Upper lobe of left lung (tissue), 6 donors: ENCODE results near the gene RASA1. TPM values are rescaled to one million over a fixed set of nuclear protein-coding genes. Genes with fewer than 3 reads are reported as not detected.

Experiments
- ATAC-seq, 2 donors: fragments of 200-7000 bp; cut with Tn5 transposase; one replicate each; pipeline ENCODE4 v1.9.1; 2022; ENCODE audit warnings: mild to moderate bottlenecking in 2 of 2, moderate library complexity in 2 of 2; ENCODE audit not compliant: low FRiP score in 2 of 2
- DNase-seq, 2 donors: peaks; one replicate each; pipeline ENCODE4 v3.0.0-alpha.2; 2019 to 2020
- H3K27ac ChIP-seq, 4 donors: fragments of 200-600 bp; sonication (generic); one replicate each; pipeline ENCODE4 v1.5.1; 2016 to 2019
- H3K27me3 ChIP-seq, 4 donors: fragments of 200-600 bp; sonication (generic); one replicate each; pipeline ENCODE4 v1.5.1; 2017 to 2019
- H3K36me3 ChIP-seq, 4 donors: fragments of 200-600 bp; sonication (generic); one replicate each; pipeline ENCODE4 v1.5.1; 2016 to 2019
- H3K4me1 ChIP-seq, 4 donors: fragments of 200-600 bp; sonication (generic); one replicate each; pipeline ENCODE4 v1.5.1; 2018 to 2019
- H3K4me3 ChIP-seq, 4 donors: fragments of 200-600 bp; sonication (generic); one replicate each; pipeline ENCODE4 v1.5.1; 2017 to 2019; ENCODE audit warnings: mild to moderate bottlenecking in 2 of 4, moderate library complexity in 1 of 4
- H3K9me3 ChIP-seq, 4 donors: fragments of 200-600 bp; sonication (generic); one replicate each; pipeline ENCODE4 v1.5.1; 2018 to 2019
- CTCF ChIP-seq, 6 experiments: fragments of 450-650 bp in 4 of 6; fragments of 200-600 bp in 2 of 6; sonication (generic) in 2 of 6; IDR thresholded peaks; one replicate each; pipeline ENCODE4 v1.5.1; 2016 to 2019; ENCODE audit warnings: antibody characterized with exemption in 6 of 6
- EP300 ChIP-seq, 4 donors: sonication (generic); formaldehyde crosslinking; IDR thresholded peaks; one replicate each; pipeline ENCODE4 v1.5.1; 2017; ENCODE audit warnings: antibody characterized with exemption in 4 of 4, control low read depth in 2 of 4
- POLR2A ChIP-seq, 4 donors: fragments of 450-650 bp; IDR thresholded peaks; one replicate each; pipeline ENCODE4 v1.5.1; 2016 to 2017; ENCODE audit warnings: antibody characterized with exemption in 4 of 4, mild to moderate bottlenecking in 2 of 4
- POLR2AphosphoS5 ChIP-seq, 2 donors: sonication (generic); formaldehyde crosslinking; IDR thresholded peaks; one replicate each; pipeline ENCODE4 v1.5.1; 2017; ENCODE audit warnings: antibody characterized with exemption in 2 of 2
- WGBS, 2 donors: methylation state at CpG; one replicate each; pipeline ENCODE4 v1.1.5; 2017 to 2018; 5-methylcytosine and 5-hydroxymethylcytosine counted together
- total RNA-seq, 6 donors: library from RNA; depleted of rRNA in 4 of 6; stranded (reverse); fragments of >200 nt in 4 of 6; gene quantifications; one replicate each; pipeline versions ENCODE4 v1.1.0 to v1.2.1, GENCODE V29; 2016 to 2021
- donor health status: DM: no; HTN: no; CAD: no; lungs with moderate emphysema.
- donor health status: DM: no; HTN: yes; CAD: no; lungs with severe emphysema.

Gene RASA1
- total RNA-seq, 6 donors from 2014 or later: 29.2 to 43.9 (median 30.9) TPM

- Histone ChIP-seq H3K36me3 (peaks cover 0 to 45% (median 6%) of the 10 kb centered on the region in 4 donors), H3K27me3 (no peaks in the 10 kb centered on the region), H3K4me3 (no peak overlapping the region), H3K9me3 (no peaks in the 10 kb centered on the region), H3K4me1 (peaks cover 0 to 5% (median 0%) of the 10 kb centered on the region in 4 donors), H3K27ac (peak overlapping the region in 3 of 4 donors; percentile 2 to 69 (median 26))
- 38 to 41% methylated on average over 2 of the region's 2 CpGs for WGBS, 2 donors
- ATAC-seq: peak; percentile 51 to 61
- TF ChIP-seq POLR2A (IDR thresholded peaks at IDR 0.05) (no peak), EP300 (IDR thresholded peaks at IDR 0.05) (peak in 1 of 4 donors; percentile 68), CTCF (IDR thresholded peaks at IDR 0.05) (no peak), POLR2AphosphoS5 (IDR thresholded peaks at IDR 0.05) (no peak)
- no peak for DNase-seq
Measured at GRCh38 chr5:87340716-87341115, 73.0 kb downstream of the RASA1 start.

- Histone ChIP-seq H3K4me1 (peaks cover 0 to 2% (median 0%) of the 10 kb centered on the region in 4 donors), H3K27me3 (no peaks in the 10 kb centered on the region), H3K9me3 (no peaks in the 10 kb centered on the region), H3K4me3 (no peak overlapping the region), H3K27ac (no peak overlapping the region), H3K36me3 (peaks cover 0 to 40% (median 0%) of the 10 kb centered on the region in 4 donors)
- DNase-seq (no peak), ATAC-seq (no peak)
- WGBS, 2 donors: 83 to 85% methylated on average over 1 of the region's 1 CpG
- TF ChIP-seq CTCF (IDR thresholded peaks at IDR 0.05): no peak
- TF ChIP-seq POLR2A (IDR thresholded peaks at IDR 0.05): no peak
- TF ChIP-seq EP300 (IDR thresholded peaks at IDR 0.05): no peak
- no peak for TF ChIP-seq POLR2AphosphoS5 (IDR thresholded peaks at IDR 0.05)
Measured at GRCh38 chr5:87347272-87347671, 79.6 kb downstream of the RASA1 start.

- no peaks in the 10 kb centered on the region for H3K27me3 ChIP-seq
- peaks cover 0 to 34% (median 0%) of the 10 kb centered on the region in 4 donors for H3K36me3 ChIP-seq
- H3K4me1 ChIP-seq: peaks cover 0 to 2% (median 0%) of the 10 kb centered on the region in 4 donors
- DNase-seq: no peak
- H3K27ac ChIP-seq: no peak overlapping the region
- ATAC-seq: no peak
- no peaks in the 10 kb centered on the region for H3K9me3 ChIP-seq
- no peak overlapping the region for H3K4me3 ChIP-seq
- no peak for TF ChIP-seq POLR2AphosphoS5 (IDR thresholded peaks at IDR 0.05)
- no peak for TF ChIP-seq POLR2A (IDR thresholded peaks at IDR 0.05)
- no peak for TF ChIP-seq EP300 (IDR thresholded peaks at IDR 0.05)
- TF ChIP-seq CTCF (IDR thresholded peaks at IDR 0.05): no peak
Measured at GRCh38 chr5:87347841-87348240, 80.2 kb downstream of the RASA1 start.

- no peak for DNase-seq
- 92 to 100% methylated on average over 1 of the region's 1 CpG for WGBS, 2 donors
- Histone ChIP-seq H3K27ac (no peak overlapping the region), H3K27me3 (no peaks in the 10 kb centered on the region), H3K36me3 (peaks cover 0 to 39% (median 4%) of the 10 kb centered on the region in 4 donors), H3K4me1 (no peaks in the 10 kb centered on the region), H3K9me3 (no peaks in the 10 kb centered on the region), H3K4me3 (no peak overlapping the region)
- TF ChIP-seq CTCF (IDR thresholded peaks at IDR 0.05) (no peak), POLR2A (IDR thresholded peaks at IDR 0.05) (no peak), POLR2AphosphoS5 (IDR thresholded peaks at IDR 0.05) (no peak), EP300 (IDR thresholded peaks at IDR 0.05) (no peak)
- no peak for ATAC-seq
Measured at GRCh38 chr5:87354496-87354895, 86.8 kb downstream of the RASA1 start.

- Histone ChIP-seq H3K4me3 (no peak overlapping the region), H3K36me3 (peaks cover 0 to 29% (median 4%) of the 10 kb centered on the region in 4 donors), H3K4me1 (no peaks in the 10 kb centered on the region), H3K27me3 (no peaks in the 10 kb centered on the region), H3K27ac (no peak overlapping the region), H3K9me3 (no peaks in the 10 kb centered on the region)
- TF ChIP-seq CTCF (IDR thresholded peaks at IDR 0.05): no peak
- TF ChIP-seq POLR2A (IDR thresholded peaks at IDR 0.05): no peak
- TF ChIP-seq EP300 (IDR thresholded peaks at IDR 0.05): no peak
- TF ChIP-seq POLR2AphosphoS5 (IDR thresholded peaks at IDR 0.05): no peak
- no peak for DNase-seq
- WGBS, 2 donors: 87 to 98% methylated on average over 2 of the region's 2 CpGs
- ATAC-seq: no peak
Measured at GRCh38 chr5:87359106-87359505, 91.4 kb downstream of the RASA1 start.
